Limb (tissue), 2 donors: Measurements from ENCODE around the gene OR6K2.
"Not testable (repeated sequence)": the region's sequence is repeated elsewhere in the genome, so short reads cannot be mapped to it uniquely, and the experiment has no call there.

Source experiments
- DNase-seq, 2 donors: peaks; one replicate each; pipeline ENCODE4 v3.0.0-alpha.2; 2016; ENCODE audit errors: extremely low spot score in 2 of 2

OR6K2 gene, protein sequence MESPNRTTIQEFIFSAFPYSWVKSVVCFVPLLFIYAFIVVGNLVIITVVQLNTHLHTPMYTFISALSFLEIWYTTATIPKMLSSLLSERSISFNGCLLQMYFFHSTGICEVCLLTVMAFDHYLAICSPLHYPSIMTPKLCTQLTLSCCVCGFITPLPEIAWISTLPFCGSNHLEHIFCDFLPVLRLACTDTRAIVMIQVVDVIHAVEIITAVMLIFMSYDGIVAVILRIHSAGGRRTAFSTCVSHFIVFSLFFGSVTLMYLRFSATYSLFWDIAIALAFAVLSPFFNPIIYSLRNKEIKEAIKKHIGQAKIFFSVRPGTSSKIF

DNA sequence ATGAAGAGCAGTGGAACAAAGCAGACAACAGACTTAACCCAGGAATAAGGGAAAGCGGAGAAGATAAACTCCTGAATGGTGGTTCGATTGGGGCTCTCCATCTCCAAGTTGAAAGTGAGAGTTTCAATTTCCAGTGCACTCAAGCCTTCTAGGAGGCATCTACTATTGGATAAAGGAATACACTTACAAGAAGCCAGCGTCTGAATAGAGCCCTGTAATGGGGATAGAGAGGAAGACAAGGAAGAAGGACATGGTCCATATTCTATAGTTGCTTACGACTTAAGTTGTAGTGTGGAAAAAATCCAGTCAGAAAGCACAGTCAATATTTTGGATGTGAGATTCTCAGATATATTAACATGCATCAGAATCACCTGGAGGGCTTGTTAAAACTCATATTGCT, at the start of gene OR6K2:
OR6K2 (minus strand) TSS at position 101 of the 400 bp plus-strand sequence; CDS start at position 101, 0 bp downstream.
- DNase-seq, result no peak

DNA sequence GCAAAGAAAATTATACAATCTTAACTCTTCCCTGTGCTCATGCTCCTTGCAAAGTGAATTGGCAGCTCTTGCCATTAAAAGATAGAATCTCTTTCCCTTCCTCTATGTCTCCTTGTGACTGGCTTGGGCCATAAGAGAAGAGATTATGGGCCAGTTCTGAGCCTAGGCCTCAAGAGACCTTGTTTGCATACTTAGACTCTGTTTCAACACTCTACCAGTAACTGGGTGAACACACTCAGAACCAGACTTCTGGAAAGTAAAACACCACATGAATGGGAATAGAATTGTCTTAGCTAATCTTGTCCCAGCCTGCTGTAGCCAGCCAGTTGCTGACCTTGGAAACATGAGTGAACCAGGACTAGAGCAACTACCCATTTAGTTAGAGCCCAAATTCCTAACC, 35.4 kb upstream of the OR6K2 start:
- DNase-seq, result no peak

DNA sequence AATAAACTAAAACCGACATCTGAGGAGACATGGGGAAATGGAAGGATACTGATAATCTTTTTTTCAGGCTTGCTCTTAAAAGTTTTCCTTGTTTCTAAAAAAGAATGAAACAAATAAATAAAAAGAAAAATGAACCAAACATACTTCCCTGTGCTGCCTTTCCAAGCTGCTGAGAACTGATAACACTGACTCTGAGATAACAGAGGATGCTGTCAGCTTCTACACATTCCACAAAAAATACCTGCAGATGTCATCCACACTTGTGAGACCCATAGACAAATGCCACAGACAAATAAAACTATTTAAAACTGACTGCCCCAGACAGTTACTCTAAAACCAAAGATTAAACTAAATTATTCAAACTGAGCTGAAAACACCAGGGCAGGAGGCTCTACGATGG, 32.1 kb upstream of the OR6K2 start:
- DNase-seq, result no peak

DNA sequence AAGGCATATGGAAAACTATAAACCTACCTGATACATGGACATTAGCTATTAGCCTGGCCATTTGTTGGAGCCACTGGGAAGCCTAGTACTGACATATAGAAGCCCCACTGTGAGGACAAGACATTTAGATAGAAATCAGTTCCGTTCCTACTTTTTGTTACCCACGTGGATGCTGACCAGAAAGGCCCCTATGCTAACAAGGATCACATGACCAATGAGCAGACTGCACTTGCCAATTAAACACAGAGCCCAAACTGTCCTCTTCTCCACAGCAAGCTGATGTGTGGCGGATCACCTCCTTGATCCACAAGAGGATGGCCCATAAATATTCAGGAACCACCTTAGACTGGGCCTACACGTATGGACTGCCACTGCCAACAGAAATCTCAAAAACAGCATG, 31.3 kb upstream of the OR6K2 start:
- DNase-seq, result no peak

DNA sequence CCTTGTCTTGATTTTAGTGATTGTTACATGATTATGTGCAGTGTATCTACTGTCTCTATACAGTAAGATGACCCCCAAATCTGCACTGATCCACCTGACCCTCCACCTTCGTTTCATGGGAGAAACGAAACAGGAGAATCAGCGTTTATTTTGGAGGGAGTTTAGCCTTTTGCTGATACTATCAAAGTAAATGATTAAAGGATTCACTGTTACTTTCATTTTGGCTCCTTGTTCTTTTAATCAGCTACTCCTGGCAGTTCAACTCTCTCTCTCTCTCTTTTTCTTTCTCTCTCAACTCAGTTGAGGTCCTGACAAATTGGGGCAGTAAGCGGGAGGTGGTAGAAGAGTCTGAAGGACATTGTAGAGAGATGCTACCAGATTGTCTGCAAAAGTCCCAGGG, 30.0 kb upstream of the OR6K2 start:
- no peak for DNase-seq

DNA sequence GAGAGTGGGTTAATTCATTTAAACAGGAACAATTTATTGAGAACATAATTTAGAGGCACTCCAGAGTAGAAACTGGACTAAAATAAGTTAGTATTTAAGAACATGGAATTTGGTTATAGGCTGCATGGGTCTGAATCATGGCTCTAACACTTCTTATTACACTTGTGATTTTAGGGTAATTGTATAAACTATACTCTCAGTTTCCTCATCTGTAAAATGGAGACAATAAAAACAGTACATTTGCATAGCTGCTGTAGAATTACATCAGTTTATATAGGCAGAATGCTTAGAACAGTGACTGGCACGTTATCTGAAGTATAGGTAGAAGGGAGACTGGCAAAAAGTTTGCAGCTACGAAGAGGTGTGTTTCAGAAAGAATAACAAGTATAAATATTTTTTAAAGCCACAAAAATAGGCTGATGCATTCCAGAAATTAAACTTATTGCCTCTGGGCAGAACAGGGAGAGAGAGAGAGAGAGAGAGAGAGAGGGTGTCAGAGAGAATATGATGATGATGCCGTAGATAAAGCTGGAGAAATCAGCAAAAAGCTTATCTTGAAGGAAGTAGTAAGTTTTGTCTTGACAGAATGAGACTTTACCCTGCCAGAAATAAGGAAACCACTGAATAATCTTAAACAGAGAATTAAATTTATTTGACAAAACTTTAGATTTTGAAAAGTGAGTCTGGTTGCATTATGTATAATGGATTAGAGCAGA, 28.2 kb upstream of the OR6K2 start:
- DNase-seq, result no peak

DNA sequence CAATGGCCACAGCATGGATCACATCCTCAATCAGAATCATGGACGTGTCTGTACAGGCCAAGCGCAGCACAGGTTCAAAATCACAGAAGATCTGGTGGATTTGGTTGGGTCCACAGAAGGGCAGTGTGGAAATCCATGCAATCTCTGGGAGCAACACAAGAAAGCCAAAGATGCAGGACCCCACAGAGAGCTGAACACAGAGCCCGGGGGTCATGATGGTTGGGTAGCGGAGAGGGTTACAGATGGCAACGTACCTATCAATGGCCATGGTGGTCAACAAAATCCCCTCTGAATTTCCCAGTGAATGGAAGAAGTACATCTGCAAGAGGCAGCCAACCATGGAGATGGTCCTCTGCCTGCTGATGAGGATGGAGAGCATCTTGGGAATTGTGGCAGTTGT, 24.0 kb upstream of the OR6K2 start:
- no peak for DNase-seq

DNA sequence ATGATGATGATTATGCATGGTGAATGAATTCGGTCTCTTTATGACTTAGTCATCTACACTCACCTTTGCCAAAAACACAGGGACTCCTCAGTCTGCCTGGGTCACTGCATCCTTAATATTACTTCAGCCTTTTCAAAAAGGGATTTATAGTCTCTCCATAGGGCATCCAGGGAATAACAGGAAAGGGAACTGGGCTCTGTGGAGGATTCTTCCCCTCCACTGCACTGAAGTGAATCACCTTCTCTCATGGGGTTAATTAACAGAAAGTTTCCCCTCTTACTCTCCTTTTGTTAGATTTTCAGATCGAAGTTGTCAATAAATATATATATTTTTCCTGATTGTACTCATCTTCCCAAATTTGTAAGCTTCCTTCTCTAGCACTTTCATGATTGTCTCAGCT, 20.2 kb upstream of the OR6K2 start, which contains the start of gene OR6K3:
OR6K3 (minus strand) TSS at position 101 of the 400 bp plus-strand sequence. CDS start 2,605 bp downstream, outside the sequence.
- no peak for DNase-seq

DNA sequence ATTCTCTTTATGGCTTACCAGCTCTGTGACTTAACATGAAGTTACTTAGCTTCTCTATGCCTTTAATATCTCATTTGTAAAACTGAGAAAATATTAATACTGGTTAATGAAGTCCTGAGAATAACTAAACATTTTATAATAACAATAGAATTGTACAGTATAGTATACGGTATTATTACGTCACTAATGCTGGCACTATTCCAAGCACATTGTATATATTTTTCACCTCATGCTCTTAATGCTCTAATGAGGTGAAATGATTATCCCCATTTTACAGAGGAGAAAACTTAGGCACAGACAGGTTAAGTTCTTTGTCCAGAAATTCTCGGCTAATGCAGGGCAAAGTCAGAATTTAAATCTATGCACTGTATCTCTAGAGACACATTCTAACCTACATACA, 19.2 kb upstream of the OR6K2 start:
- no peak for DNase-seq

DNA sequence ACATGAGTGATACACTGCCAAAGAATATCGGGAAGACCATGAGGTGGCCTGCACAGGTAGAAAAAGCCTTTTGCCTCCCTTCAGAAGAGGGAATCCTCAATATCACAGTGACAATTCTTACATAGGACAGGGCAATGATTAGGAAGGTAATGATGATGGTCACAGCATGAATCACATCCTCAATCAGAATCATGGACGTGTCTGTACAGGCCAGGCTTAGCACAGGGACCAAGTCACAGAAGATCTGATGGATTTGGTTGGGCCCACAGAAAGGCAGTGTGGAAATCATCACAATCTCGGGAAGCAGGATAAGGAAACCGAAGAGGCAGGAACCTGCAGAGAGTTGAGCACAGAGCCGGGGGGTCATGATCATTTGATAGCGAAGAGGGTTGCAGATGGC, 16.9 kb upstream of the OR6K2 start:
- DNase-seq, result no peak

DNA sequence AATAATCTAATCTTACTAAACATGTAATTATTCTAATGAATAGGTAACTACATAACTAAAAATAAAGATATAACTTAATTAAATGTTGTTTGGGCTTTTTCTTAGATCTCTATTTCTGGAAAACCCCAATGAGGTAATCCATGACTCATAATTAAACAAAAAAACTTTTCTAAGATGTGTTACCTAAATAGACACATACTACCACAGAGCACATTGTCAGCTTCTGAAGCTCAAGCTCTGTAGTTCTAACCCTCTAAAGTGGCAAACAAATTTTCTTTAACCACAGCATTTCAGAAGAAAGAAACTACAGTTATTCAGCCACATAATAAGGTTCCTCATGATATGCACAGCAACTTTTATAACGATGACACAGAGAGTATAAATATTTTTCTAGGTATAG, 15.9 kb upstream of the OR6K2 start:
- DNase-seq, result no peak

DNA sequence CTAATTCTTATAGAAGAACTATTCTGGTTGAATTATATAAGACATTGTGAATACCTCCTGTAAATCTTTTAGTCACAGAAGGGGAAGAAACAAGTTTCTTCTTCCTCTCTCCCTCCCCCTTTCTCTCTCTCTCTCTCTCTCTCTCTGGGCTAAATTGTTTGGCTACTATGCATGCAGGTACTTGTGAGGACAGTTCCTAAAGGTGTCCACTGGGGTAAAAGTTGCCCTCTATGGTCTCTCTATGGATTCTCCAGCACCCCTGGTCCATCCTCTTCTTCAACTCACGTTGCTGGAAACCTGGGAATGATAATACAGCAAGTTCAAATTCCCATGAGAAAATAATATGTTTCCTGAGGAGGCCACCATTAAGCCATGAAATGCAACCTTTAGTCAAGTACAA, 14.3 kb upstream of the OR6K2 start:
- DNase-seq, result no peak

DNA sequence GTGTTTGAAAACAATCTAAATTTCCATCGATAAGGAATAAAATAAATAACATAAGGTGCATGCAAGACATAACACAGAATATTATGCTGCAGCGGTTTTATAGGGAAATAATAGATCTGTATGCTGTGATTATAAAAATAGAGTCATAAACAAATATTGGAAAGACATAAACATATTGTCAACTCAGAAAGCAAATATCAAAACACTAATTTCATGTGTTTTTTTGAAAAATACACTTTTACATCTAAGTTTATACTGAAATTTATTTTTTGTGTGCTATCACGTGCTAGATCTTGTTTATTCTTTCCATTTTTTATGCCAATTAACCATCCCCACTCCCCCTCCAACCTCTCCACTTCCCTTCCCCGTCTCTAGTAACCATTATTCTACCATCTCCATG, 10.6 kb upstream of the OR6K2 start:
- no peak for DNase-seq

DNA sequence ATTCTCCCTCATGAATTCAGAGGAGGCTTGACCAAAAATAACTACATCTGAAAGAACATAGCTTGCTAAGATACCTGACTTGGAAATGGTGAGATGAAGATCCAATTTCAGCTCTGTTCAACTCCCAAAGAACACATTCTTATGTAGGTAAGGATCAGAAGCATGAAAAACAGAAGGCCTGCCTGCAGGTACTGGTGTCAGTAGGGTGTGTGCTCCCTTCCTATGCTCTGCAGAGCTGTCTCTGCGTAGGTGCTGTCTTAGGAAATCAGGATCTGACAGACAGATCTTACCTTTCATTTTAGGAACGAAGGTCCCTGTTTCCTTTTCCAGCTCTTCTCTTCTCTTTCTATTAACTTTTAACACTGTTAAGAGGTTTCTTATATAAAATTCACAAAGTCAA, 5.6 kb upstream of the OR6K2 start:
- no peak for DNase-seq

DNA sequence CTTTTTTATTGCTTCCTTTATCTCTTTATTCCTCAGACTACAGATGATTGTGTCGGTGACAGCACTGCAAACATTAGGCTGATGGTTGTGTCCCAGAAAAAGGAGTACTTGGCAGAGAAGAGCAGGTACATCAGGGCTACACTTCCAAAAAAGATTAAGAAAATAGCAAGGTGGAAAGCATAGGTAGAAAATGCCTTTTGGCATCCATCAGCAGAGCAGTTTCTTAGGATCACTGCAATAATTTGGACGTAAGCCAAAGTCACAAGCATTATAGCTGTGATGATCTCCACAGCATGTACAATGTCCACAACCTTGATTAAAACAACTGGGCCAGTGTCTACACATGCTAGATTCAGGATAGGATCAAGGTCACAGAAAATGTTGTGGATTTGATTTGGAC, 5.9 kb downstream of the OR6K2 start:
- no peak for DNase-seq

DNA sequence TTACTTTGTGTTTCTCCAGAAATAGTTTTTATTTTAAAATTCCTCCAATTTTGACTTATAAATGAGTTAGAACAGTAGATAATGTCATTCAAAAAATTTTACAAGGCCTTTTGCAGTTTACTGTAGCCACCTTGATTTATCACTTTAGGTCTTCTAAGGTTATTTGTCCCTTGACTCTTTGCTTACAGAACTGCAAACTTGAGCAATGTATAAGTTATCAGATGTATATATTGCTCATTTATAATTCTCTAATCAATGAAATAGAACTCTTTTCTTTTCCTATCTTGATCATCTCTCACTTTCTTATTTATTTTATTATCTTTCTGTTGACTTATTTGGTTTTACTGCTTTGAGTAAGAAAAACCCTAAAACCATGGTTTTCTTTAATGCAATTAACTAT, 8.1 kb downstream of the OR6K2 start:
- no peak for DNase-seq

DNA sequence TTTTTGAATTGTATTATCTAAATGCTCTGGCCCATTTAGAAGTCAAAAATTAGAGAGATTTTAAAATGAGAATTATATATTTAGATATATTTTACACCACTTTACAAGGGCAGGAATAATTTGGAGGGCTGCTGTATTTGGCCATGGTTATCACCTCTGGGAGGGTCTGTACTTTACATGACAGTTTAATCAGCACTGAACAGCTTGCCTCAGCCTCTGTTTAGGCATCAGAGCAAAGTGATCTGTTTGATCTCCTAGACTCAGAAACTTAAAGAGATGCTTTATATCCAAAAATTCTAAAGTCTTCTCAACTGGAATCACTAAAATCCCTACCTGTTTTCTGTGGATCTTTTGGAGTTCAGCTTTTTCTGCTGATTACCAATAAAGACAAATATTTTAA, 8.5 kb downstream of the OR6K2 start:
- DNase-seq, result no peak

DNA sequence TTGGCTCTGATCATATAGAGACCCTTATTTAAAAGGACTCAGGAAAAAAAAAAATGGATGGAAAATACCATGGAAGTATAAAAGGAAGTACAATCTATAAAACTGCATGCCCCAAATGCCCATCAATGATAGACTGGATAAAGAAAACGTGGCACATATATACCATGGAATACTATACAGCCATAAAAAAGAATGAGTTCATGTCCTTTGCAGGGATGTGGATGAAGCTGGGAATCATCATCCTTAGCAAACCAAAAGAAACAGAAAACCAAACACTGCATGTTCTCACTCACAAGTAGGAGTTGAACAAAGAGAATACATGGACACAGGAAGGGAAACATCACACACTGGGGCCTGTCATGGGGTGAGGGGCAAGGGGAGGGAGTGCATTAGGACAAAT, 9.3 kb downstream of the OR6K2 start:
- DNase-seq, result not testable (repeated sequence)

DNA sequence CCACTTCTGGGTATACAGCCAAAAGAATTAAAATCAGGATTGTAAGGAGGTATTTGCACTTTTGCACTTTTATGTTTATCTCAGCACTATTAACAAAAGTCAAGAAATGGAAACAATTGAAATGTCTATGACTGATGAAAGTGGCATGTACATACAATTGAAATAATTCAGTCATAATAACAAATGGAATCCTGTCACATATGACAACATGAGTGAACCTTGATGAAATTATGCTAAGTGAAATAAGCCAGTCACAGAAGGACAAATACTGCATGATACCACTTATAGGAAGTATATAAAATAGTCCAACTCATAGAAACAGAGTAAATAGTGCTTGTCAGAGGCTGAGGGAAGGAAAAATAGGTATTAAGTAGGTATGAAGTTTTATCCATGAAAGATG, 10.6 kb downstream of the OR6K2 start:
- no peak for DNase-seq

DNA sequence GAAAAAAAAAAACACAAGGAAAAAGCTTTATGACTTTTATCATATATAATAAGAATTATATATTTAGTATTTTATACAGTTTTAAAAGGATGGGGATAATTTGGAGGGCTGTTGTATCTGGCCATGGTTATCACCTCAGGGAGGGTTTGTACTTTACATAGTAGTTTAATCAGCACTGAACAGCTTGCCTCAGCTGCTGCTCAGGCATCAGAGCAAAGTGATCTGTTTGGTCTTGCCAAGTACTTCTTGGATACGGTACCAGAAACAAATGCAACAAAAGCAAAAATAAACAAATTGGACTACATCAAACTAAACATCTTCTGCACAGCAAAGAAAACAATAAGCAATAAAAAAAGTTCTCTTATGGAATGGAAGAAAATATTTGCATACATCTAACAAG, 11.3 kb downstream of the OR6K2 start:
- DNase-seq, result no peak

DNA sequence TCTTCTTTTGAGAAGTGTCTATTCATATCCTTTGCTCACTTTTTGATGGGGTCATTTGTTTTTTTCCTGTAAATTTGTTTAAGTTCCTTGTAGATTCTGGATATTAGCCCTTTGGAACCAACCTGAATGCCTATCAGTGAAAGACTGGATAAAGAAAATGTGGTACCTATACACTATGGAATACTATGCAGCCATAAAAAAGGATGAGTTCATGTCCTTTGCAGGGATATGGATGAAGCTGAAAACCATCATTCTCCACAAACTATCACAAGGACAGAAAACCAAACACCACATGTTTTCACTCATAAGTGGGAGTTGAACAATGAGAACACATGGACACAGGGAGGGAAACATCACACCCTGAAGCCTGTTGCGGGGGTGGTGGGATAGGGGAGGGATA, 12.1 kb downstream of the OR6K2 start:
- not testable (repeated sequence) for DNase-seq

DNA sequence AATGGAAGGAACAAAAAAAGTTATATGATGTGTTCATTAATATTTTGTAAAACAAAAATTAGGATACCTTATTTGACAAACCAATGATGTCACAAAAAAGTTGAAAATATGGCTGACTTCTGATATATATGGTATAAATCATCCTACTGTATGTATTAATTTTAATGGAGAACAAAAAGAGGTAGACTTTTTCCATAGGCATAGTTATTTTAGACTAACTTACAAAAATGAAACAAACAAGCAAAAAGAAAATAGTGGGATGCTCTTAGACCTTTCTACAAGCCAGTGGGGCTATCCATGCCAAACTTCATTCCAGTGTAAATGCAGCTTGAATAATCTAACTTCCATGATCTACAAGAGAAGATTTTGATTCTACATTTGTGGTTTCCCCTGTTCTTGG, 13.4 kb downstream of the OR6K2 start:
- DNase-seq, result no peak
